NCI-H446 treated with DMSO at 0.1 percent for 48 hours (cell line): Measurements from ENCODE around the gene ABR.
"Not testable (repeated sequence)": the region's sequence is repeated elsewhere in the genome, so short reads cannot be mapped to it uniquely, and the experiment has no call there.

Experiments
- DNase-seq: peaks from one replicate; lab custom pipeline; 2025; lab: John Stamatoyannopoulos, UW

The ABR gene

GRCh38 chr17:983921-984320 lies 195.9 kb downstream of the ABR start:
- no peak for DNase-seq

GRCh38 chr17:981292-981658 lies 198.5 kb downstream of the ABR start:
- no peak for DNase-seq

GRCh38 chr17:980406-981291 lies 199.1 kb downstream of the ABR start:
- peak; percentile 65 for DNase-seq

- DNase-seq, result peak; percentile 18
Observed at GRCh38 chr17:979539-980405, 200.0 kb downstream of the ABR start, which contains the start of gene NXN. TSS of gene NXN (minus strand) at chr17:979776.

DNA sequence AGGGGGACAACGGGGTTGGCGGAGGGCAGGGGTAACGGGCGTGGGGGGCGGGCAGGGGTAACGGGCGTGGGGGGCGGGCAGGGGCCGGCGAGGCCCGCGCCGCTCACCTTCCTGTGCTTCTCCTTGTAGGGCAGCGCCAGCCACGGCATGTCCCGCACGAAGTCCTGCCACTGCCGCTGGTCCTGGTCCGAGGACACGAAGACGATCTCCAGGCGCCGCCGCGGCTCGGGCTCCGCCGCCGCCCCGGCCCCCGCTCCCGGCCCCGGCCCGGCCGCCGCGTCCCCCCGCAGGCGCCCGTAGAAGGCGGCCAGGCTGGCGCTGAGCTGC lies 200.6 kb downstream of the ABR start:
- DNase-seq, result no peak

DNA sequence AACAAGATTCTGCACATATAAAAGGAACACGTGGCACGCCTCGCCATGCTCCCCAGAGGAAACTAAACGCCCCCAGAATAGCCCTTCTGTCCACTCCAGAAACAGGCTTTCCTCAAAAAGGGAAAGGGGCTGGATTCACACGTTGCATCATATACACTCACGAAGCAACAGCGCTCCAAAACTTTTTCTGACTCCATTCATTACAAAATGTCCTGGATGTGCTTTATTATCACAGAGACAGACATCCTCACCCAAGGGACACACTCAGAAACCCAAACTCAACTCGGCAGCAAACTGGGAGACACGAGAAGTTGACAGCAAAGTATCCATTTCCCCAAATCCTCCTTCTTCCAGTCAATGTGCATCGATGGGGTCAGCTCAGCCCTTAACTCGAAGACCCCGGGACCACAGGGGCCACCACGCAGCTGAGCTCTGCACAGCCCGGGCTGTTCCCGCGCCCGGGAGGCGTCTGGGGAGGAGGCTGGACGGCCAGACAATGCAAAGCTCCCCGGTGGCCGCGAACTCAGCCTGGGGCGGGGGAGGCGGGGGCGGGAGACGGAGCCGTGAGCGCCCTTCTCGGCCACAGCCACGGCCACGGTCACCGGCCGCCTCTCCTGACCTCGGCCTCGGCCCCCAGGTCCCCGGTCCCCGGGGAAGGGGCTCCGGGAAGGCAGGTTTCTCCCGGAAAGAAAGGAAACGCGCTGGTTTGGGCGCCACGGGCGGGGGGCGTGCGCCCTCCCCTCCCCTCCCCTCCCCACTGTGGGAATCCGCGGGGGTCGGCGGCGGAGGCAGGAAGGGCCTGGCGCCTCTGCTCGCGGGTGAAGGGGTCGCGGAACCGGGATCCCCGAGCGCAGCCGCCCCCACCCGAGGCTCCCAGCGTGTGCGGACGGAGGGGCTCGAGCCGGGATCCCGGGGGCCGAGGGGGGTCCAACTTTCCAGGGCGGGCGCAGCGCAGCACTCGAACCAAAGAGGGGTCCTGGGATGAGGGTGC lies 201.4 kb downstream of the ABR start:
- no peak for DNase-seq

GRCh38 chr17:977166-977565 lies 202.6 kb downstream of the ABR start:
- DNase-seq, result no peak

GRCh38 chr17:976312-976711 lies 203.5 kb downstream of the ABR start:
- DNase-seq, result no peak

DNA sequence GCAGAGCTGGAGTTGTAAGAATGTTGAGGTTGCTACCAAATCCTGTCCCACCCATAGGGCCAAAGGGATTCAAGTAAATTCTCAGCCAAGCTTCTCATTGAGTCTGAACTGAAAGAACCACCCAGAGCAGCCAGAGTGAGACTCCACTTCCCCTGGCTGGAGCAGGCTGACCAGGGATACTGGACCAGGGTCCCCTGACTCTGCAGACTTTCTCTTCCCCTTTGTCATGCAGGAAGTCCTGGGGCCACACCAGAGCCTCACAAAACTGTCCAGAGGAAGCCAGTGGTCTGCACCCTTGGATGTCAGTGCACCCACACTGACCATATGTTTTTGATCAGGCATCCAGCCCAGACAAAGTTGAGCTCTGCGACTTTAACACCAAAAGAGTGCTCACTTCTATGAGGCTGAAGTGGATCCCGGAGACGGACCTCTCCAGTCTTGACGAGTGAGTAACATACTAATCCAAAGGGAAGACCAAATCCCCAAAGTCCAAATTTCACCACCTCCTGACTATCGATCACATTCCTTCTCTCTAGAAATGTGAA lies 204.3 kb downstream of the ABR start:
- no peak for DNase-seq

GRCh38 chr17:974778-975177 lies 205.0 kb downstream of the ABR start:
- not testable (repeated sequence) for DNase-seq

DNA sequence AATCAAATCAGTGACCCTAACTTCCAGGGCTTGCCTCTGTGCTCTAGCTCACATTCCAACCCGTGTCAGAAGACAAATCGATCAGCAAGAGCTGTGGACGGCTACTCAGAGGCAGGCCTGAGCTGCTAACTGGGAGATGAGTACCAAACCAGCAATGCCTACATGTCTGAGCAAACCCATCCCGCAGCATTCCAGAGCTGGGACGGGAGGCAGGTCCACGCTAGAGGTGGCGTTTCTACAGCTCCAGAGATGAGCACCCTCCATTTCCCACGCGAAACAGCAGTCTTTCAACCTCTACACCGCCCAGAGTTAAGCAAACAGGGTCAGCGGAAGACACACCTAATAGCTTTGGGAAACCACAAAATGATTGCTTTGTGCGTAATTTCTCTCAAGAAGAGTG lies 206.7 kb downstream of the ABR start:
- DNase-seq, result no peak

DNA sequence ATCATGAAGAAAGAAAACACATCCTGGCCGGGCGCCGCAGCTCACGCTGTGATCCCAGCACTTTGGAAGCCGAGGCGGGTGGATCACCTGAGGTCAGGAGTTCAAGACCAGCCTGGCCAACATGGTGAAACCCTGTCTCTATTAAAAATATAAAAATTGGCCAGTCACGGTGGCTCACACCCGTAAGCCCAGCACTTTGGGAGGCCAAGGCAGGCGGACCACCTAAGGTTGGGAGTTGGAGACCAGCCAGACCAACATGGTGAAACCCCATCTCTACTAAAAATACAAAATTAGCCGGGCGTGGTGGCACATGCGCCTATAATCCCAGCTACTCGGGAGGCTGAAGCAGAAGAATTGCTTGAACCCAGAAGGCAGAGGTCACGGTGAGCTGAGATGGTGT lies 207.9 kb downstream of the ABR start:
- DNase-seq, result not testable (repeated sequence)

DNA sequence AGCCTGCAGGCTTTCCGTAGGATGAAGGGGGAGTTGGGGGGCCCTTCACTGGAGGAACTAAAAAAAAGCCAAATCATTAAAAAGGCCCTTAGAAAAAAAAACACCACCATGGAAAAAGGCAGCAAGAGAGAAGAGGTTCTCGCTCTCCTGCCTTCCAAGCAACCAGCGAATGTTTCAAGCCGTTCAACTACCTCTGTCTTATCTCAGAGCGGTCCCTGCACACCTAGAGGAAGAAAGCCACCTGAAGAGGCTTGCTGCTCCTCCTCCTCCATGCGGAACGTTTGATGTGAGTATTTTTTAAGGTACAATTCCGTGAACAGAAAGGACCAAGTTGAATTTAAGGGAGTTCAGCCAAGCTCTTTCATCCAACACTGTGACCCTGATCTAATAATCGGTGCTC lies 209.4 kb downstream of the ABR start:
- no peak for DNase-seq

DNA sequence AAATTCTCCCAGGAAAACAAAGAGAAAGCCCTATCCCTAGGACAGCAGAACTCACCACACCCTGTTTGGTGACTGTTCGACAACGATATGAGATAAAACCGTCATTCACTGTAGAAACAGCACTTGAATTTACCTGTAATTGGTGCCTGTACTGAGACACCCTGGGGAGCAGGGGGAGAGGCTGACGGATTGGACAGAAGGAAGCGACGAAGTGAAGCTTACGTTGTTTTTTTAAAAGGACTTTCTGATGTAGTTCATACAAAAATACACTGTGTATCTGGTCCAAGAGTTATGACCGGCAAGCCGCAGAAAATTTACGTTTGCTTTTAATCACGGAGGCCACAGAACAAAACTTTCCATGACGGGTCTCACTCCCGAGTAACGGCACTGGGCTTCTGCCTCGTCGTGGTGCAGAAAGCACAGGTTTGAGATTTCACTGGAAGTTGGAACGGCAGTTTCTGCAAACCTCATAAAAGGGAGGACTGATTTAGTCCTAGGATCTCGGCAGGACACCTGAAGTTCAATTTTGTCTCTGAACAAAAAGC lies 209.9 kb downstream of the ABR start:
- no peak for DNase-seq

DNA sequence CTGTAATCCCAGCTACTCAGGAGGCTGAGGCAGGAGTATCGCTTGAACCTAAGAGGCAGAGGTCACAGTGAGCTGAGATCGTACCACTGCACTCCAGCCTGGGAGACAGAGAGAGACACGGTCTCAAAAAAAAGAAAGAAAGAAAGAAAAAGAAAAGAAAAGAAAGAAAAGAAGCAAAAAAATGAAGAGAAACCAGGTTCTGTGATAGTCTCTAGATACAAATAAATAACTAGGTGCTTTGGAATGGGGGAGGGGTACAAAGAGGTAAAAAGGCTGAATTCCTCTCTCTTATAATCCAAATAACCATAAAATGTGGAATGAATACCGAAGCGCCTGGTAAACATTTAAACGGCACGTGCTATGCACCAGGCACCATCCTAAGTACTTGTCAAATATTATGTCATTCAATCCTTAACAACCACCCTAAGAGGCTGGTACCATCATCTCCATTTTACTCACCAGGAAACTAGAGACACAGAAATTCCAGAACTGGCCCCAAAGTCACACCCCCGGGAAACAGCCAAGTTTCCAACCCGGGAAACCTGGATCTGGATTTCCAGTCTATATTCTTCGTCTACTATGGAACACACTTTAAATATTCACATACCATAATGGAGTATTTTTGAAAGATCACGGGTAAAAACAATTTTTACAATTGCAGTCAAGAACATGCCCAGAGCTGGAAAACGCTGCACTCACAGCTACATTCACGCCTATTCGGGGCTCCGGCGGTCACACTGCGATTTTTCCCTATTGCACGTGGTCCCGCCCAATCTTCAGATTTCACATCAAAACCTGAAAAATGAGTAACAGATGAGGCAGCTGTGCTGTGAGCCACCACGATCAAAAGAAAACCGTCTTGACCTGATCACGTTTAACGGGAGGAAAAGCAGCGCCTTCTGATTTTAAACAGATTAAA lies 210.7 kb downstream of the ABR start:
- DNase-seq, result no peak

DNA sequence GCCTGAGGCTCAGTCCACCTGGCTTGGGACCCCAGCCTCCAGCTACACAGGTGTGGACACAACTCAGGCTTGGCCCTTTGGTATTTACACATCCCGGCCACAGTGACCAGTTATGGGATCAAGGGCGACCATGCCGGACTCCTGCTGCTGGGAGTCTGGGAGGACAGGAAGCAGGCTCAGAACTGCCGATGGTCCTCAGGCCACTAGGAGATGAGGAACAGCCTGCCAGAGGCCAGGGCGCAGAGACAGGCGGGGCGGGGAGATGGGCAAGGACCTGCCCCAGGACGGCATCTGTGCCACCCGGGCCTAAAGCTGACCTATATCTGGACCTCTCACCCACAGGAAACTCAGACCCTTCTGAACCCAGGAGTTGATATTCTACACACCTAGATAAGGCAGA lies 212.7 kb downstream of the ABR start:
- DNase-seq, result no peak

GRCh38 chr17:965311-965989 lies 214.3 kb downstream of the ABR start:
- no peak for DNase-seq

GRCh38 chr17:964876-965275 lies 214.9 kb downstream of the ABR start:
- no peak for DNase-seq

DNA sequence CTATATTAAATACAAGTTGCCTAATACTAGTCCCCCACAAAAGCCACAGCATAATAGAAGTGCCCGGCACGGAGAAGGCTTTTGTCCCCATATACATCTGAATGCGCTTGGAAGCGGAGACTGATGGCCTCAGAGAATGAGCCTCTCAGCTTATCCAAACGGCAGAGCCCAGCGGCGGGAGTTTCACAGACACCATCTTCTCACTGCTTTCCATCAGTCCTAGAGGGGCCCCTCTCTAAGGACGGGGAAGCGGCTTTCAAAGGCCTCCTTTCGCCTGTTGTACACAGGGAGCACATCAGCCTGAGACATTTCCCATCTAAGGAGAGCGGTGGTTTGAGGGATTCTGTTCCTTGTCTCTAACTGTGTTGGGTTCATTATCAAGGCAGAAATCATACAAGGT lies 217.1 kb downstream of the ABR start:
- no peak for DNase-seq

DNA sequence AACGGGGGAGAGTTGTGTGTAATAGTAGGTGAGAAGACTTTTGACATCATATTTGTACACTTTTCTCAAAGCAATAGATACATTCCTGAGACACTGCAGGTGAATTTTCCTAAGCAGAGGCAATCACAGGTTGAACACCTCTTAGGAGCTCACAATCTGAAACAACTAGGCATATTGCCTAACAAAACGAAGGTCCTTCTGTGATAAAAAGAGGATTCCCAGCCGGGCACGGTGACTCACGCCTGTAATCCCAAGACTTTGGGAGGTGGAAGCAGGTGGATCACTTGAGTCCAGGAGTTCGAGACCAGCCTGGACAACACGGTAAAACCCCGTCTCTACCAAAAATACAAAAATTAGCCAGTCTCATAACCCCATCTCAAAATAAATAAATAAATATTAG lies 217.6 kb downstream of the ABR start:
- DNase-seq, result no peak
